Stromal cell of bone marrow (primary cell): ENCODE data around the gene ZNF473.
"Not testable (repeated sequence)": the region's sequence is repeated elsewhere in the genome, so short reads cannot be mapped to it uniquely, and the experiment has no call there.

Source experiments
- DNase-seq: peaks from one replicate; pipeline ENCODE4 v3.0.0-alpha.2; 2012; ENCODE audit warnings: low read depth

ZNF473 gene

DNA sequence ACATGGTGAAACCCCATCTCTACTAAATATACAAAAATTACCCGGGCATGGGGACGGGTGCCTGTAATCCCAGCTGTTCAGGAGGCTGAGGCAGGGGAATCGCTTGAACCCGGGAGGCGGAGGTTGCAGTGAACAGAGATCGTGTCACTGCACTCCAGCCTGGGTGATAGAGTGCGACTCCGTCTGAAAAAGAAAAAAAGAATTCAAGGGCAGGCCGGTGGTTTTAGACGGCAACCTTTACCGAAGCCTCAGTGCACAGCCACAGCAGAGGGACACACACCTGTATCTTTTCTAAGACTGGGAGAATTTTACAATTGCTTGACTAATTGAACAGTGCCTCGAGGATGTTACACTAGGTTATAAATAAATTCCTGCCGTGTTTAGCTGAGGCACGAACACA lies 73.9 kb downstream of the ZNF473 start:
- DNase-seq = not testable (repeated sequence)

DNA sequence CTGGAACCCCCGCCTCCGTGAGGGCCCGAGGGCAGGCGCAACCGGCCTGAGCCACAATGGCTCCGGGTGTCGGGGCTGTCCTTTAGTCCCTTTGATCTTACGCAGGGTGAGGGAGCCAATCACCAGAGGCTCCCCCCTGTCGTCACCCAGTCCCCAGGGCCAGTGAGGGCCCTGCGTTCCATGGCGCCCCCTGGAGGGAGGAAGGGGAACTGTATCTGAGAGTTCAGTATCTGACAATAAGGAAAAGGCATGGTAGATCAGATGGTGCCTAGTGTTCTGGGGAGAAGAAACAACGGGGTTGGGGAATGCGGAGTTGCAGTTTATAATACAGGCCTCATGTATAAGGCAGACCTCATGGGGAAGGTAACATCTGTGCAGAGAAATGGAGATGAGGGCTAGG lies 75.1 kb downstream of the ZNF473 start:
- not testable (repeated sequence) for DNase-seq
